ENCODE data around the gene FUT7. TPM values are rescaled to one million over a fixed set of nuclear protein-coding genes. Genes with fewer than 3 reads are reported as not detected.
"Not testable (repeated sequence)": the region's sequence is repeated elsewhere in the genome, so short reads cannot be mapped to it uniquely, and the experiment has no call there.

FUT7 gene
- total RNA-seq, 1 donor from 2014 or later: 0.22 TPM

GRCh38 chr9:137037483-137037882, 5.6 kb upstream of the FUT7 start:
- intact Hi-C loops (cut with DNase I): no loop called here
- no peak for DNase-seq (ENCODE audit: low spot score)

GRCh38 chr9:137037035-137037434, 5.1 kb upstream of the FUT7 start:
- no peak for DNase-seq (ENCODE audit: low spot score)

GRCh38 chr9:137035937-137036336, 4.0 kb upstream of the FUT7 start:
- intact Hi-C loops (cut with DNase I): loop anchor here (2.0 kb wide), 1 partner anchor 87 kb away; no protein-coding TSS in a partner anchor

More at GRCh38 chr9:137037035-137037434, 5.1 kb upstream of the FUT7 start:
- intact Hi-C loops (cut with DNase I): no loop called here

GRCh38 chr9:137035507-137035834, 3.6 kb upstream of the FUT7 start:
- no peak for DNase-seq (ENCODE audit: low spot score)
- intact Hi-C loops (cut with DNase I): loop anchor here (2.0 kb wide), 1 partner anchor 87 kb away; no protein-coding TSS in a partner anchor

More at GRCh38 chr9:137035937-137036336, 4.0 kb upstream of the FUT7 start:
- DNase-seq (ENCODE audit: low spot score): no peak

- intact Hi-C loops (cut with DNase I): loop anchor here (2.0 kb wide), 1 partner anchor 86 kb away; no protein-coding TSS in a partner anchor
Observed at GRCh38 chr9:137034709-137035506, 3.0 kb upstream of the FUT7 start.

GRCh38 chr9:137034039-137034708, 2.3 kb upstream of the FUT7 start:
- intact Hi-C loops (cut with DNase I): loop anchor here (2.0 kb wide), 1 partner anchor 85 kb away; no protein-coding TSS in a partner anchor
- DNase-seq (ENCODE audit: low spot score): no peak

More at GRCh38 chr9:137034709-137035506, 3.0 kb upstream of the FUT7 start:
- DNase-seq (ENCODE audit: low spot score): peak; percentile 93

- intact Hi-C loops (cut with DNase I); DNase-seq (ENCODE audit: low spot score): not testable (repeated sequence)
Observed at GRCh38 chr9:137033481-137033880, 1.6 kb upstream of the FUT7 start.

GRCh38 chr9:137032858-137033257, 970 bp upstream of the FUT7 start:
- DNase-seq (ENCODE audit: low spot score): peak; percentile 92
- intact Hi-C loops (cut with DNase I): no loop called here

- intact Hi-C loops (cut with DNase I): no loop called here
Observed at GRCh38 chr9:137030538-137031527, 1.1 kb downstream of the FUT7 start.

GRCh38 chr9:137030006-137030405, 1.9 kb downstream of the FUT7 start:
- intact Hi-C loops (cut with DNase I): no loop called here
- no peak for DNase-seq (ENCODE audit: low spot score)

More at GRCh38 chr9:137030538-137031527, 1.1 kb downstream of the FUT7 start:
- peak; percentile 92 for DNase-seq (ENCODE audit: low spot score)

- intact Hi-C loops (cut with DNase I): loop anchor here (2.0 to 5.0 kb wide), 2 partner anchors 187 to 242 kb away; partner anchors contain the start of gene AJM1
- peak; percentile 90 for DNase-seq (ENCODE audit: low spot score)
Observed at GRCh38 chr9:137029058-137029936, 2.6 kb downstream of the FUT7 start.

- DNase-seq (ENCODE audit: low spot score): peak; percentile 88
- intact Hi-C loops (cut with DNase I): loop anchor here (2.0 to 5.0 kb wide), 2 partner anchors 186 to 242 kb away; partner anchors contain the start of gene AJM1
Observed at GRCh38 chr9:137028263-137029057, 3.4 kb downstream of the FUT7 start.

- DNase-seq (ENCODE audit: low spot score): no peak
- intact Hi-C loops (cut with DNase I): loop anchor here (2.0 to 5.0 kb wide), 2 partner anchors 185 to 241 kb away; partner anchors contain the start of gene AJM1
Observed at GRCh38 chr9:137027369-137028262, 4.3 kb downstream of the FUT7 start, which contains the start of gene ABCA2. Gene ABCA2 (minus strand): TSS chr9:137028237. CDS start chr9:137028140, 97 bp downstream.

- intact Hi-C loops (cut with DNase I): loop anchor here (5.0 kb wide), 1 partner anchor 185 kb away; the partner anchor contains the start of gene AJM1
- DNase-seq (ENCODE audit: low spot score): no peak
Observed at GRCh38 chr9:137026828-137027227, 5.1 kb downstream of the FUT7 start.

- intact Hi-C loops (cut with DNase I): loop anchor here (5.0 kb wide), 1 partner anchor 184 kb away; the partner anchor contains the start of gene AJM1
- no peak for DNase-seq (ENCODE audit: low spot score)
Observed at GRCh38 chr9:137026384-137026783, 5.5 kb downstream of the FUT7 start.

GRCh38 chr9:137025517-137025966, 6.3 kb downstream of the FUT7 start:
- intact Hi-C loops (cut with DNase I): loop anchor here (5.0 kb wide), 1 partner anchor 183 kb away; the partner anchor contains the start of gene AJM1
- no peak for DNase-seq (ENCODE audit: low spot score)
